Progenitor cell of endocrine pancreas (in vitro differentiated cells): ENCODE data around the gene IPO9. TPM values are rescaled to one million over a fixed set of nuclear protein-coding genes. Genes with fewer than 3 reads are reported as not detected.

ENCODE experiments used
- DNase-seq: peaks from one replicate; pipeline ENCODE4 v3.0.0; 2021; ENCODE audit warnings: low spot score; ENCODE audit not compliant: unreplicated experiment
- H3K27ac Mint-ChIP-seq: 2 replicates; pipeline ENCODE4 v1.8.0; 2021; ENCODE audit warnings: mild to moderate bottlenecking, moderate library complexity, mixed read lengths
- H3K27me3 Mint-ChIP-seq: 2 replicates; pipeline ENCODE4 v1.8.0; 2021; ENCODE audit warnings: mixed read lengths
- H3K36me3 Mint-ChIP-seq: 2 replicates; pipeline ENCODE4 v1.8.0; 2022; ENCODE audit warnings: mixed read lengths; ENCODE audit not compliant: insufficient read depth
- H3K4me1 Mint-ChIP-seq: 2 replicates; pipeline ENCODE4 v1.8.0; 2021; ENCODE audit warnings: low read depth, mixed read lengths
- H3K4me3 Mint-ChIP-seq: 2 replicates; pipeline ENCODE4 v1.8.0; 2021; ENCODE audit warnings: low read depth, mild to moderate bottlenecking, moderate library complexity, mixed read lengths
- H3K9me3 Mint-ChIP-seq: 2 replicates; pipeline ENCODE4 v1.8.0; 2021; ENCODE audit warnings: low read depth, mixed read lengths
- total RNA-seq: library from RNA; stranded (reverse); gene quantifications from 2 replicates; pipeline ENCODE4 v1.2.1, GENCODE V29; 2021
- TF ChIP-seq, protein P1 (sequence below): fragments of 200-600 bp; sonication (generic); IDR thresholded peaks from one replicate; pipeline ENCODE4 v1.5.0; 2021; ENCODE audit warnings: antibody characterized with exemption, mild to moderate bottlenecking; ENCODE audit not compliant: unreplicated experiment

IPO9 gene
- total RNA-seq, 1 donor from 2014 or later = 99.8 TPM

DNA sequence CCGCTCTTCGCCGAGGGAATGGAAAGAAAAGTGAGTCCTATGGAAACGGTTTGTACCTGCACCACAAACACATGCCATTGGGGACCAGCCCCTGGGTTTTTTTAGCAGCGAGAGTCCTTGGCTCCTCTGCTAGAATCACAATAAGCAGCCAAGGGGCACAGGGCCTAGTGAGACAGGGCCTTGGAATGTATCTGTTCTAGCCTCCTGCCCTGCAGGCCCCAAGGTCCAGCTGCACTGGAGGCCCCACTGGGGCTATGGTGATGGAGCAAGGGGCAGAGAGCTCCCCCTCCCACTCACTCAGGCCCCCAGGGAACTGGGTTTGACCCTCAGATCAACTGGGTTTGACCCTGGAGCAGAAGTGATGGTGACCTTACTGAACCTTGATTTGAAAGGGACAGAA, 74.2 kb downstream of the IPO9 start:
- TF ChIP-seq, protein P1, sequence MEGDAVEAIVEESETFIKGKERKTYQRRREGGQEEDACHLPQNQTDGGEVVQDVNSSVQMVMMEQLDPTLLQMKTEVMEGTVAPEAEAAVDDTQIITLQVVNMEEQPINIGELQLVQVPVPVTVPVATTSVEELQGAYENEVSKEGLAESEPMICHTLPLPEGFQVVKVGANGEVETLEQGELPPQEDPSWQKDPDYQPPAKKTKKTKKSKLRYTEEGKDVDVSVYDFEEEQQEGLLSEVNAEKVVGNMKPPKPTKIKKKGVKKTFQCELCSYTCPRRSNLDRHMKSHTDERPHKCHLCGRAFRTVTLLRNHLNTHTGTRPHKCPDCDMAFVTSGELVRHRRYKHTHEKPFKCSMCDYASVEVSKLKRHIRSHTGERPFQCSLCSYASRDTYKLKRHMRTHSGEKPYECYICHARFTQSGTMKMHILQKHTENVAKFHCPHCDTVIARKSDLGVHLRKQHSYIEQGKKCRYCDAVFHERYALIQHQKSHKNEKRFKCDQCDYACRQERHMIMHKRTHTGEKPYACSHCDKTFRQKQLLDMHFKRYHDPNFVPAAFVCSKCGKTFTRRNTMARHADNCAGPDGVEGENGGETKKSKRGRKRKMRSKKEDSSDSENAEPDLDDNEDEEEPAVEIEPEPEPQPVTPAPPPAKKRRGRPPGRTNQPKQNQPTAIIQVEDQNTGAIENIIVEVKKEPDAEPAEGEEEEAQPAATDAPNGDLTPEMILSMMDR = no peak
- peaks cover 9% of the 10 kb centered on the region for H3K27me3 Mint-ChIP-seq
- H3K27ac Mint-ChIP-seq = no peak overlapping the region
- H3K9me3 Mint-ChIP-seq = no peaks in the 10 kb centered on the region
- no peak for DNase-seq
- no peak overlapping the region for H3K4me3 Mint-ChIP-seq
- H3K4me1 Mint-ChIP-seq = no peaks in the 10 kb centered on the region
- no peaks in the 10 kb centered on the region for H3K36me3 Mint-ChIP-seq

DNA sequence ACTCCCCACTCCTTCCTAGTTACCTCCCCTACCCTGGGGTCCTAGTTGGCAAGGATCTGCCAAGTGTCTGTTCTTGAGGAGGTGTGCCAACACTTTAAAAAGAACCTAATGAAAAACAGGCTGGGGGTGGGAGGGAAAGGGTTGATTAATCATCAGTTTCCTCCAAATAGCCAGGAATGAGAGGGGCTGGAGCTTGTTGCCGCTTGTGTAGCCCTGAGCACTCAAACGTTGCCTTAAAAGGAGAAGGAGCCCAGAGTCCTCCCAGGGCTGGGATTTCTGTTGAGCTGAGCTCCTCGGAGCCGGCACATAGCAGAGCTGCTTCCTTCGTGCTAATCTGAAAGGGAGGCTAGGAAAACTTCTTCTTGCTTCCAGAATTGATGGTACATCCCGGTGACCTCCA, 75.6 kb downstream of the IPO9 start:
- TF ChIP-seq, protein P1 = no peak
- no peaks in the 10 kb centered on the region for H3K36me3 Mint-ChIP-seq
- no peak overlapping the region for H3K4me3 Mint-ChIP-seq
- peaks cover 11% of the 10 kb centered on the region for H3K27me3 Mint-ChIP-seq
- H3K27ac Mint-ChIP-seq = no peak overlapping the region
- DNase-seq = no peak
- no peaks in the 10 kb centered on the region for H3K9me3 Mint-ChIP-seq
- H3K4me1 Mint-ChIP-seq = no peaks in the 10 kb centered on the region

DNA sequence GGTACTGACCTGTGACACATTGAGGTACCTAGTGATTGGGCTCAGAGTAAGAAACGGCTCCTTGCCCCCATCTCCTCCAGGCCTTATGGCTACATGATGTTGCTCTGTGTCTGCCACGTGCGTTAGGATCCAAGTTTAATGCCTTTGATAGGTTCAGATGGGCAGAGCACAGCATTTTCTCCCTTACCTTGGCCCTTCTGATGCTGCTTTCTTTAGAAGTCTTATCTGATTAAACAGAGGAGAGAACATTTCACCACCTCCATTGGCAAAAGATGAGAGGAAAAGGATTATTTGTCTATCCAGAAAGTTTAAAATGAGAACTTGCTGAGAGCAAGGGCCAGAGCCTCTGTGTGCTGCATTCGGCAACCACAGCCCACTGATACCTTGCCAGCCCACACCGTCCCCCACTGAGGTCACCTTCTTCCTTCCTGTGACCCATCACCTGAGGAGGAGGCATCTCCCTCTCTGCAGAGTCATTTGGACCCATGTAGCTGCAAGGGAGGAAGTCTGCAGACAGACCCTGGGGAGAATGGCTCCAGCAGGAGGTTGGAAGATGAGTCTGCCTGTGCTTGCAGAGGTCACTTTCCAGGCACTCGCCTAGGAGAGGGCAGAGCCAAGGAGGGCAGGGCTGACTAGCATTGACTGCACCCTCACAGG, 76.4 kb downstream of the IPO9 start:
- no peaks in the 10 kb centered on the region for H3K4me1 Mint-ChIP-seq
- peaks cover 6% of the 10 kb centered on the region for H3K27me3 Mint-ChIP-seq
- no peaks in the 10 kb centered on the region for H3K9me3 Mint-ChIP-seq
- H3K36me3 Mint-ChIP-seq = no peaks in the 10 kb centered on the region
- DNase-seq = no peak
- no peak overlapping the region for H3K27ac Mint-ChIP-seq
- TF ChIP-seq, protein P1 = no peak
- H3K4me3 Mint-ChIP-seq = no peak overlapping the region

DNA sequence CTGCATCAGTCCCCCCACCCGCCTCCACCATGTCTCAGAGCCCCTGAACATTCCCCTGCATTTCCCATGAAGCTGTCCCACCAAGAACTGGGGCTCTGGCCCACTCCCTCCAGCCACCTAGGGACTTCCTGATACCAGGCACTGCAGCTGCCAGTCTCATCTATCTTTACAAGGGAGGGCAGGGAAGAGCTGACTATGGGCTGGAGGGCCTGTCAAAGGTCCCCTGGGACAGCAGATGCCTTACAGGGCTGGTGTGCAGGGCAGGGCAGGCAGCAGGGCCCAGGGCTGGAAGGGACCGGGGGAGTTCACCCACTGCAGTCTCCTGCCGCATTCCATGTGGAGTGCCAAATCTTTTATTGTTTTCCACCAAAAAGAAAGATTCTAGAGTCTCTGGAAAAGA, 77.4 kb downstream of the IPO9 start:
- Mint-ChIP-seq H3K36me3 (no peaks in the 10 kb centered on the region), H3K27me3 (peaks cover 2% of the 10 kb centered on the region), H3K4me1 (no peaks in the 10 kb centered on the region), H3K27ac (no peak overlapping the region), H3K9me3 (no peaks in the 10 kb centered on the region), H3K4me3 (no peak overlapping the region)
- no peak for DNase-seq
- TF ChIP-seq, protein P1 = no peak

DNA sequence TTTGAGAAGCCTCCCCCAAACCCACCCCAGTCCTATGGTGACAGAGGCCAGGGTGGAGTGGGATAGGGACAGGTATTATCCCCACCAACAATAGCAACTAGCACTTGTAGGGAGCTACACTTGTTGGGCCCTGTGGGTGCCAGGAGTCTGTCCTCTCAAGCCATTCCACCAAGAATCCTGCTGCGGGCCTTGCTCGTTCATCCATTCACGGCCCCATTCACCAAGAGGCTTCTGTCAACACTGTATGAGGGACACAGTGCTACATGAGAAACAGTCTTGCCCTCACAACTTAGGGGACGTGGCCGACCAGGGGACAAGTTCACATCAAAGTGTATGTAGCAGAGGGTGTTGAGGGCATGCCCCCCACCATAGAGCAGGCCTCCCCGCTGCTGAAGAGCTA, 78.7 kb downstream of the IPO9 start:
- Mint-ChIP-seq H3K27me3 (peaks cover 2% of the 10 kb centered on the region), H3K4me3 (no peak overlapping the region), H3K27ac (no peak overlapping the region), H3K9me3 (no peaks in the 10 kb centered on the region), H3K36me3 (no peaks in the 10 kb centered on the region), H3K4me1 (no peaks in the 10 kb centered on the region)
- no peak for DNase-seq
- TF ChIP-seq, protein P1 = no peak
